ENCODE results near the gene TFG. TPM values are rescaled to one million over a fixed set of nuclear protein-coding genes. Genes with fewer than 3 reads are reported as not detected.

The TFG gene
- total RNA-seq, 1 donor from 2014 or later = 116 TPM

- ATAC-seq (no peak), DNase-seq (no peak)
- intact Hi-C loops (cut with micrococcal nuclease) = no loop called here
Measured at GRCh38 chr3:100744671-100745070, 35.4 kb downstream of the TFG start.

GRCh38 chr3:100745617-100746016, 36.3 kb downstream of the TFG start:
- no peak for DNase-seq
- ATAC-seq = no peak
- intact Hi-C loops (cut with micrococcal nuclease) = no loop called here

DNA sequence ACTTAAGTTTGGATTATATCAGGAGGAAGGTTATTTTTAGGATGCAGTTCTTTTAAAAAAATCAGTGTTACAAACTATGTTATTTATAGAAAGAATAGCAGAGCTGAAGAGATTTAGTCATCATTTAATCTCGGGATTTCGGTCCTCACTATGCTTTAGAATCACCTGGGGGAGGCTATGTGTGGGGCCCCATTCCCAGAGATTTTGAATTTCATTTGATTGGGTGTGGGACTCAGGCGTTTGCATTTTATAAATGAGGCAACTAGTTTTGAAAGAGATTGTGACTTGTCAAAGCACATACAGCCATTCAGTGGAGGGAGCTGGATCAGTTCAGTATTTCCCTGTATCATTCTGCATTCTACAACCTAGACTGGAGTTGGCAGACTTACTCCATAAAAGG, 36.8 kb downstream of the TFG start:
- intact Hi-C loops (cut with micrococcal nuclease) = no loop called here
- peak; percentile 38 for ATAC-seq

GRCh38 chr3:100748220-100748619, 38.9 kb downstream of the TFG start:
- no peak for DNase-seq
- intact Hi-C loops (cut with micrococcal nuclease) = no loop called here
- ATAC-seq = no peak

More for the DNA sequence above, 36.8 kb downstream of the TFG start:
- DNase-seq = no peak

GRCh38 chr3:100748967-100749366, 39.7 kb downstream of the TFG start:
- DNase-seq (no peak), ATAC-seq (no peak)
- intact Hi-C loops (cut with micrococcal nuclease) = no loop called here

DNA sequence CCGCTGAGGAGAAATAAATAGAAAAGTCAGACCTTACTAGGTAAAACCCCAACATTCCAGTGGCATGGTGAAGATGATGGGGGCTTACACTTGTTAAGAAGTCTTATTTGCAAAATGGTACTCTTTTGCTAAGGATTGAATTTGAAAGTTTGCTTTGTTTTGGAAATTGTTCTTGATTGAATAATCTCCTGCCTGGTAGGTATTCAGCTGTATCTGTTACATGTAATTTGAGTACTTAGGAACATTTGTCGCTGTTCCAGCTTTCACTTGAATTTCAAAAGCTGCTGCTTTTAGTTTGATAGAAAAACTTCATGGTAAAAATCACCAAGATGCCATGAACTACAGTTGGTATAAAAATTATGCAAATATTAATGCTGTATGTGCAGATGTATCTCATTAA, 44.6 kb downstream of the TFG start:
- ATAC-seq = peak; percentile 22
- intact Hi-C loops (cut with micrococcal nuclease) = no loop called here

GRCh38 chr3:100754563-100755334, 45.5 kb downstream of the TFG start:
- ATAC-seq (peak; percentile 42), DNase-seq (no peak)
- intact Hi-C loops (cut with micrococcal nuclease) = no loop called here

More for the DNA sequence above, 44.6 kb downstream of the TFG start:
- DNase-seq = no peak

- DNase-seq = peak; percentile 35
- ATAC-seq = peak; percentile 63
- intact Hi-C loops (cut with micrococcal nuclease) = no loop called here
Measured at GRCh38 chr3:100756441-100756840, 47.1 kb downstream of the TFG start.

DNA sequence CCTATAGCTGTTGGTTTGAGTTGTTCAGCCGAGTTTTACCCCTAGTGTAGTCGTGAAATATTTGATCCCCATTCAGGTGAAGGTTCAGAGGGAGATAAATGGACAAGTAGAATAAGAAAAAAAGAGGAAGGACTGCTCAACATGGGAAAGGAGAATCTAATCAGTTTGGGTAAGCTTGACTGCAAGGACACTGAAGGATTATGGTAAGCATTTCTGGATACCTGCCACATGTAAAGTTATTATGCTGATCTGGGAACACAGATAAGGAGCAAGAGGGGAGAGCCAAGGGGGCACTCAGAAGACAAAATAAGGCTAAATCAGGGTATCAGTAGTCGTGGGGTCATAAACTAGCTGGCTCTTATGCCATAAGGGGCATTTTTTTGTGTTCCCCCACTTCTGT, 49.9 kb downstream of the TFG start:
- intact Hi-C loops (cut with micrococcal nuclease) = no loop called here
- DNase-seq (no peak), ATAC-seq (no peak)

- DNase-seq (no peak), ATAC-seq (no peak)
- intact Hi-C loops (cut with micrococcal nuclease) = no loop called here
Measured at GRCh38 chr3:100759950-100760349, 50.7 kb downstream of the TFG start.

DNA sequence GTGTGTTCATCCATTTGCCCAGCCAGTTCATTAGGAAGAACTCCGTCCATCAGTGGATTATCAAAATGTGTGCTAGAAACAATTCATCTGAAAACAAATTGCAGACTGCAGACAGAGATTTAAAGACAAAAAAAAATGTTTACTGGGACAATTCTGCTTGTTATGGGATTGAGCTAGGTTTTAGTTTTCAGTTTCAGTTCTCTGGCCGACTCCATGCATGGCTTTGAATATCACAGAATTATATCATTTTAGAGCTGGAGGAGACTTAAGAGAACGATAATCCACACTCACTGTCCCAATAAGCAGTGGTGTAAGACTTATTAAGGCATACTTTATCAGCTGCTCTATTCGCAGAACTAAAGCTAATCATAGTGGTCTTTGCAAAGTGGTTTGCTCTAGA, 51.1 kb downstream of the TFG start:
- DNase-seq (no peak), ATAC-seq (peak; percentile 18)
- intact Hi-C loops (cut with micrococcal nuclease) = no loop called here

DNA sequence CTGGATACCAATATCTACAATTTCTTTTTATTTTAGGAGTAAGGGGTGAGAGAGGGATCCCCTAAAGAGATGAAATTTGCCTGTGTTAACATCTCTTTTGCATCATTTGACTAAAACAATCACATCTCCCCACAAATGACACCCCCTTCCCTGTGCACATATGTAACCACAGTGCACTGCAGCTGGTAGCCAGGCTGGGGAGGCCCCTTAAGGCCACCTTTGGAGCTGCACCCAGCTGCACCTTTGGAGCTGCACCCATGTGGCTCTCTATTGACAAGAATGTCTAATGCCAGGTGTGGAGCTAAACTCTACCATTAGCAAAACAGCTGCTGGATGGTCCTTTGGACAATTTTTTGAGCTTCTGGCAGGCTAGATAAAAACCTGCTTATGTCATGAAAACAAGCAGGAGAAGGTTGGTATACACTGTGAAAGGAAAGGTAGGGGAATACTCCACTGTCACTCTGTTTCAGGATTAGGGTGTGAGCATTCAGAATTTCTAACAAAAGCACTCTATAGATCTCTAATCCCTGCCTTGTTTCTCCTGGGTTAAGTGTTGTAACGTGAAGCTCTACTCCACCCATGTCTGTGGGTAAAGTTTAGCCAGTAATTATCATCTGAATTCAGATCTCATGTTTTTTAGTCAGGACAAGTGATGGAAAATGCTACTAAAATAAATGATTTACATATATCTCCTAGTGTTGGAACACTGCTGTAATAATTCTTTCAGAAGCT, 52.1 kb downstream of the TFG start:
- DNase-seq (no peak), ATAC-seq (peak; percentile 48)
- intact Hi-C loops (cut with micrococcal nuclease) = no loop called here

DNA sequence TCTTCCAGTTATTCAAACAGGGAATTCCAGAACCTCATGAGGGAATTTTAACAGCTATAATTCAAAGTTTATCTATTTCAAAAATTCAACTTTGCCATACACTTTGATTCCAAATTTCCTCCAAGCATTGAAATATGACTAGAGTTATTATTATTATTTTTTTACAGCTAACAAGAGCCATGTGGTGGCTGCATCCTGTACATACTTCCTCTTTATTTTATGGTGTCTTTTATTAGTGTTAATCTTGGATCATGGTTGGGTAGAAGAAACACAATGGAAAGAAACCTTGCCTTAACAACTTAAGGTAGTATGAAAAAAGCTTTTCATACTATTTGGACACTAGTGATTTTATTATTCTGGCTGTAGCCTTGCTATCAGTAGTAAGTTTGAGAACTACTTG, 52.7 kb downstream of the TFG start:
- intact Hi-C loops (cut with micrococcal nuclease) = no loop called here
- no peak for ATAC-seq
- no peak for DNase-seq

GRCh38 chr3:100765437-100765975, 56.2 kb downstream of the TFG start:
- intact Hi-C loops (cut with micrococcal nuclease) = no loop called here
- no peak for ATAC-seq

DNA sequence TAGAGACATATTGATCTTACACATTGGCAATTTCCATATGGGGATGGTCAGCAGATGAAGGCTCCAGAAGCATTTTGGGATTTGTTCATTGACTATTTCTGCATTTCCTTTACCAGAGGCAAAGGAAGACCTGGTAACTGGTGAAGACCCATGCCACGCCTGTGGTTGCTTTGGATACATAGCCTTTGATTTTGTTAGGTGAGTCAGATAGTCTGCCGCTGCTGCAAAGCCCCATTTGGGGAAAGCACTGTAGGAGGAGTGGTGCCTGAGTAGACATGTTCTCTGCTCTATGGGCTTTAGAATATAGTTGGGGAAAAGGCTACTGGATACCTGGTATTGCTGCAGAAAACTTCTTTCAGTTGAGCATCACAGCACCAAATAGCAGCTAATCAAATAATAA, 56.8 kb downstream of the TFG start:
- ATAC-seq (no peak), DNase-seq (no peak)
- intact Hi-C loops (cut with micrococcal nuclease) = no loop called here

More at GRCh38 chr3:100765437-100765975, 56.2 kb downstream of the TFG start:
- no peak for DNase-seq

DNA sequence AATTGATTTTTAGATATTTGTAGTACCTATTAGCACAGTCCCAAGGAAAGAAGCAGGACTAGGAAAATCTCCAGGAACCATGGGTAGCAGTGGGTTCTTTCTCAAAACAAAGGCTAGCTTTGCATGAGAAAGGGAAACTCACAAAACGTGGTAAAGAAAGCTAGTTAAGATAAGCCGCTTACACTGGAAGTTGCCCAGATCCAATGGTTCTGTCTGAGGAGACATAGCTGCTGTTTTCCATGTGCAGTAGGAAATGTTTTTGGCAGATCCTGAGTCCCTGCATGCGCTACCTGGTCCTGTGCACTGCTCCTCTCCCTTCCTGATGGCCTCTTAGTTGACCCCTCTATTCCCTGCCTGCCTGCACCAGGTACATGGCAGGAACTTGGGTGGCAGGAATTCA, 60.4 kb downstream of the TFG start:
- DNase-seq (no peak), ATAC-seq (no peak)
- intact Hi-C loops (cut with micrococcal nuclease) = no loop called here

- no peak for ATAC-seq
Measured at GRCh38 chr3:100775226-100775625, 65.9 kb downstream of the TFG start.

GRCh38 chr3:100775669-100776068, 66.4 kb downstream of the TFG start:
- ATAC-seq (peak; percentile 56), DNase-seq (no peak)
- intact Hi-C loops (cut with micrococcal nuclease) = no loop called here

More at GRCh38 chr3:100775226-100775625, 65.9 kb downstream of the TFG start:
- intact Hi-C loops (cut with micrococcal nuclease) = no loop called here
- no peak for DNase-seq

- intact Hi-C loops (cut with micrococcal nuclease) = no loop called here
- ATAC-seq = no peak
Measured at GRCh38 chr3:100776097-100776729, 66.9 kb downstream of the TFG start.

DNA sequence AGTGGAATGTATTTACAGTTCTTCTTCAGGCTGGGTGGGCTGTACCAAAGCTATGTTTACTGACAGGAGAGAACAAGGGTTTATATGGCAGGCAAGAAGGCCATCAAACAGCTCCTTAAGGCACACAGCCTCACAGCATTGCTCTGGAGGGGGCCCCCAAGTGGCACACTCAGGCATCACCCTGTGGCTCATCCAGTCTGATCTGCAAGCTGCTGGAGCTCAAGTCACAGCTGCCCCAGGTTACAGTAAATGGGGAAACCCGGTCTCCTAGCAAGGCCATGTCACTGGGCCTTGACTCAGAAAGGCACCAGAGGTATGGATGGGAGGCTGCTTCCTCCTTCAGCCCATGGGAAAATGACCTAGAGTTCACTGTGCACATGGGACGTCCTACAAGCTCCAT, 67.5 kb downstream of the TFG start:
- no peak for ATAC-seq
- DNase-seq = no peak

More at GRCh38 chr3:100776097-100776729, 66.9 kb downstream of the TFG start:
- no peak for DNase-seq

More for the DNA sequence above, 67.5 kb downstream of the TFG start:
- intact Hi-C loops (cut with micrococcal nuclease) = no loop called here
